ENCODE data around the gene USP5.

The USP5 gene

GRCh38 chr12:6851921-6852650 is at the start of gene USP5:
TSS of gene USP5 (plus strand) at chr12:6852150. CDS start at chr12:6852180, 30 bp downstream.
- peak; percentile 98 for DNase-seq

GRCh38 chr12:6807170-6807569 is 44.8 kb upstream of the USP5 start:
- DNase-seq = no peak

GRCh38 chr12:6809056-6809455 is 42.9 kb upstream of the USP5 start:
- no peak for DNase-seq

GRCh38 chr12:6810758-6811157 is 41.2 kb upstream of the USP5 start:
- DNase-seq = no peak

GRCh38 chr12:6813363-6813762 is 38.6 kb upstream of the USP5 start:
- DNase-seq = no peak

- no peak for DNase-seq
Observed at GRCh38 chr12:6816598-6816997, 35.4 kb upstream of the USP5 start.

- DNase-seq = no peak
Observed at GRCh38 chr12:6817098-6817497, 34.9 kb upstream of the USP5 start.

- DNase-seq = no peak
Observed at GRCh38 chr12:6817662-6818157, 34.2 kb upstream of the USP5 start.

GRCh38 chr12:6818222-6818621 is 33.7 kb upstream of the USP5 start:
- DNase-seq = no peak

GRCh38 chr12:6818645-6819044 is 33.3 kb upstream of the USP5 start:
- no peak for DNase-seq

- DNase-seq = no peak
Observed at GRCh38 chr12:6819106-6820030, 32.6 kb upstream of the USP5 start.

- DNase-seq = no peak
Observed at GRCh38 chr12:6820166-6820565, 31.8 kb upstream of the USP5 start.

- DNase-seq = no peak
Observed at GRCh38 chr12:6821591-6822425, 30.1 kb upstream of the USP5 start, which contains the start of gene GPR162. TSS of gene GPR162 (plus strand) at chr12:6821821. CDS start at chr12:6823899, 2,078 bp downstream.

GRCh38 chr12:6822426-6823135 is 29.4 kb upstream of the USP5 start:
- DNase-seq = no peak

GRCh38 chr12:6823182-6824084 is 28.5 kb upstream of the USP5 start:
- DNase-seq = no peak

- DNase-seq = no peak
Observed at GRCh38 chr12:6824085-6824775, 27.7 kb upstream of the USP5 start.

- DNase-seq = no peak
Observed at GRCh38 chr12:6824901-6825381, 27.0 kb upstream of the USP5 start.

GRCh38 chr12:6825398-6826124 is 26.4 kb upstream of the USP5 start:
- peak; percentile 40 for DNase-seq

GRCh38 chr12:6826125-6826733 is 25.7 kb upstream of the USP5 start:
- DNase-seq = no peak
